ENCODE data around the gene ZSCAN30. TPM values are rescaled to one million over a fixed set of nuclear protein-coding genes. Genes with fewer than 3 reads are reported as not detected.

The ZSCAN30 gene
- total RNA-seq, 4 donors from 2014 or later: 33.7 to 49.6 (median 41.8) TPM

GRCh38 chr18:35322486-35323458 lies 32.7 kb upstream of the ZSCAN30 start:
- TF ChIP-seq CTCF (IDR thresholded peaks at IDR 0.05) (no peak), POLR2A (IDR thresholded peaks at IDR 0.05) (no peak)

GRCh38 chr18:35311496-35311895 lies 21.5 kb upstream of the ZSCAN30 start:
- H3K27ac ChIP-seq: no peak overlapping the region
- no peaks in the 10 kb centered on the region for H3K27me3 ChIP-seq
- intact Hi-C loops (cut with DNase I): no loop called here
- TF ChIP-seq CTCF (IDR thresholded peaks at IDR 0.05) (no peak), POLR2A (IDR thresholded peaks at IDR 0.05) (no peak)
- WGBS, 2 donors: 48 to 71% methylated on average over 2 of the region's 2 CpGs
- no peak overlapping the region for H3K4me3 ChIP-seq (replicated peaks in 1 of 3)
- DNase-seq: no peak
- no peaks in the 10 kb centered on the region for H3K4me1 ChIP-seq
- peaks cover 0 to 15% of the 10 kb centered on the region in 2 donors for H3K36me3 ChIP-seq
- H3K9me3 ChIP-seq: no peaks in the 10 kb centered on the region

More at GRCh38 chr18:35322486-35323458, 32.7 kb upstream of the ZSCAN30 start:
- Histone ChIP-seq H3K27me3 (no peaks in the 10 kb centered on the region), H3K36me3 (no peaks in the 10 kb centered on the region), H3K4me1 (no peaks in the 10 kb centered on the region), H3K27ac (no peak overlapping the region), H3K9me3 (no peaks in the 10 kb centered on the region), H3K4me3 (replicated peaks in 1 of 3) (no peak overlapping the region)
- DNase-seq: no peak
- intact Hi-C loops (cut with DNase I): no loop called here
- WGBS, 2 donors: 71% methylated on average over 3 of the region's 3 CpGs

DNA sequence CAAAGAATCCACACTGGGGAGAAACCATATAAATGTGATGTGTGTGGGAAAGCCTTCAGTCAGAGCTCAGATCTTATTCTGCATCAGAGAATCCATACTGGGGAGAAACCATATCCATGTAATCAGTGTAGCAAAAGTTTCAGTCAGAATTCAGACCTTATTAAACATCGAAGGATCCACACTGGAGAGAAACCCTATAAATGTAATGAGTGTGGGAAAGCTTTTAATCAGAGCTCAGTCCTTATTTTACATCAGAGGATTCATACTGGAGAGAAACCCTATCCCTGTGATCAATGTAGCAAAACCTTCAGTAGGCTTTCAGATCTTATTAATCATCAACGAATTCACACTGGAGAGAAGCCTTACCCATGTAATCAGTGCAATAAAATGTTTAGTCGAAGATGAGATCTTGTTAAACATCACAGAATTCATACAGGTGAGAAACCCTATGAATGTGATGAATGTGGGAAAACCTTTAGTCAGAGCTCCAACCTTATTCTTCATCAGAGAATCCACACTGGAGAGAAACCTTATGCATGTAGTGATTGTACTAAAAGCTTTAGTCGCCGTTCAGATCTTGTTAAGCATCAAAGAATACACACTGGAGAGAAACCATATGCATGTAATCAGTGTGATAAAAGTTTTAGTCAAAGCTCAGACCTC lies 16.7 kb upstream of the ZSCAN30 start:
- TF ChIP-seq POLR2A (IDR thresholded peaks at IDR 0.05) (no peak), CTCF (IDR thresholded peaks at IDR 0.05) (no peak)
- intact Hi-C loops (cut with DNase I): no loop called here
- 96 to 97% methylated on average over 5 of the region's 5 CpGs for WGBS, 2 donors
- Histone ChIP-seq H3K9me3 (no peaks in the 10 kb centered on the region), H3K4me1 (no peaks in the 10 kb centered on the region), H3K27ac (no peak overlapping the region), H3K27me3 (no peaks in the 10 kb centered on the region), H3K4me3 (replicated peaks in 1 of 3) (no peak overlapping the region), H3K36me3 (peaks cover 5 to 25% of the 10 kb centered on the region in 2 donors)
- no peak for DNase-seq

DNA sequence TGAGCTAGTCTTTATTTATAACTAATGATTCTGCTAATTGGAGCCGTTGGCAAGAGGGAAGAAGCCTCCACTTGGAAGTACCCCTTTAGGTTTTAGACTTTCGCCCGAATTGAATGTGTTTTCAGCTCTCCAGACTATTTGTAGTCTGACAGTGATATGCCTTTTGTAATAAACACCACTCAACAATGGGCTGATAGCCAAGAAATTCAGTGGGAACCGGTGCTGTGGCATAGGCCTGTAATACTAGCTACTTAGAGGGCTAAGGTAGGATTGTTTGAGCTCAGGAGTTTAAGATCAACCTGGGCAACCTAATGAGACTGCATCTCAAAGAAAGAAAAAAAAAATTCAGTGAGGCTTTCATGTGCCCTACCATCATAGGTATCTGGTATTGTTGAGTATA lies 13.6 kb upstream of the ZSCAN30 start:
- 96 to 97% methylated on average over 4 of the region's 4 CpGs for WGBS, 2 donors
- TF ChIP-seq POLR2A (IDR thresholded peaks at IDR 0.05) (no peak), CTCF (IDR thresholded peaks at IDR 0.05) (no peak)

More for the DNA sequence above, 13.6 kb upstream of the ZSCAN30 start:
- DNase-seq: no peak
- Histone ChIP-seq H3K9me3 (no peaks in the 10 kb centered on the region), H3K27me3 (no peaks in the 10 kb centered on the region), H3K4me1 (no peaks in the 10 kb centered on the region), H3K36me3 (peaks cover 8 to 25% of the 10 kb centered on the region in 2 donors), H3K4me3 (replicated peaks in 1 of 3) (no peak overlapping the region), H3K27ac (no peak overlapping the region)
- intact Hi-C loops (cut with DNase I): no loop called here

All from thyroid gland (tissue), 4 donors.